Measurements from ENCODE around the gene PARP6. TPM values are rescaled to one million over a fixed set of nuclear protein-coding genes. Genes with fewer than 3 reads are reported as not detected.

Gene PARP6
- total and polyA plus RNA-seq, 2 donors (not counting 1 experiment from before 2014, with no cell fraction given): 118 to 134 TPM

GRCh38 chr15:72199721-72200212, 72.6 kb downstream of the PARP6 start:
- Histone ChIP-seq H3K27me3 (replicated peaks in 1 of 4; ENCODE audit: control extremely low read depth in 1 of 4, control insufficient read depth in 3 of 4, insufficient read depth in 4 of 4, low read length in 3 of 4) (peaks cover 0 to 26% (median 5%) of the 10 kb centered on the region in 4 experiments), H4K20me1 (ENCODE audit: control insufficient read depth, insufficient read depth, low read length, poor library complexity, severe bottlenecking) (peaks cover 18% of the 10 kb centered on the region), H3K79me2 (ENCODE audit: control insufficient read depth, insufficient read depth, low read length) (no peaks in the 10 kb centered on the region), H3K9me3 (ENCODE audit: control extremely low read depth in 1 of 3, control insufficient read depth in 2 of 3, insufficient read depth in 1 of 3, low read length in 2 of 3) (no peaks in the 10 kb centered on the region), H3K4me1 (ENCODE audit: control insufficient read depth in 2 of 2, insufficient read depth in 2 of 2, low read length in 2 of 2) (peaks cover 6 to 10% of the 10 kb centered on the region in 2 donors), H3K4me2 (replicated peaks; ENCODE audit: low read depth, low read length, poor library complexity, severe bottlenecking) (no peak overlapping the region), H3K4me3 (ENCODE audit: control extremely low read depth in 1 of 5, extremely low read depth in 1 of 5, insufficient read depth in 1 of 5, low read depth in 2 of 5, low read length in 4 of 5) (no peak overlapping the region), H3K9ac (ENCODE audit: low read length) (no peak overlapping the region), H2AFZ (ENCODE audit: insufficient read depth, low read depth, low read length, poor library complexity, severe bottlenecking) (no peak overlapping the region), H3K27ac (ENCODE audit: low read length in 2 of 2) (no peak overlapping the region), H3K36me3 (replicated peaks in 1 of 2; ENCODE audit: control extremely low read depth in 1 of 2, control insufficient read depth in 1 of 2, extremely low read depth in 1 of 2, insufficient read depth in 2 of 2, low read length in 1 of 2) (peaks cover 22 to 64% of the 10 kb centered on the region in 2 experiments)
- ATAC-seq (ENCODE audit: low read depth) (peak; percentile 79), DNase-seq (peak; percentile 82)
- H3K27me3 Mint-ChIP-seq: peaks cover 16% of the 10 kb centered on the region
- 17% methylated on average over 1 of the region's 2 CpGs for WGBS (ENCODE audit: insufficient coverage)
- TF ChIP-seq CTCF (IDR thresholded peaks at IDR 0.05) (peak; percentile 89), EZH2 (IDR thresholded peaks at IDR 0.05; ENCODE audit: borderline replicate concordance, insufficient read depth, low read depth, low read length, poor library complexity, severe bottlenecking) (no peak)
- CTCF ChIA-PET: interaction anchor here (0.6 to 9.5 kb wide), 26 partner anchors 9 to 1976 kb away, joined by 3 to 137 read pairs (median 4); partner anchors contain the start of gene PKM
- no peak overlapping the region for H3K27ac Mint-ChIP-seq
- H3K4me1 Mint-ChIP-seq: peaks cover 29% of the 10 kb centered on the region
- H3K9me3 Mint-ChIP-seq (ENCODE audit: insufficient read depth): no peaks in the 10 kb centered on the region
- no peak overlapping the region for H3K4me3 Mint-ChIP-seq
- POLR2A ChIA-PET: interaction anchor here (1.3 kb wide), 1 partner anchor 136 kb away, joined by 3 read pairs; no protein-coding TSS in a partner anchor
- intact Hi-C loops (cut with micrococcal nuclease): loop anchor here (1.0 to 5.0 kb wide), 4 partner anchors 29 to 333 kb away; partner anchors contain the start of genes HEXA and PARP6

GRCh38 chr15:72199205-72199515, 73.2 kb downstream of the PARP6 start:
- no peak overlapping the region for H3K4me2 ChIP-seq (replicated peaks; ENCODE audit: low read depth, low read length, poor library complexity, severe bottlenecking)
- ATAC-seq (ENCODE audit: low read depth) (no peak), DNase-seq (no peak)
- no peak overlapping the region for H3K4me3 ChIP-seq (ENCODE audit: control extremely low read depth in 1 of 5, extremely low read depth in 1 of 5, insufficient read depth in 1 of 5, low read depth in 2 of 5, low read length in 4 of 5)
- H3K27me3 ChIP-seq (replicated peaks in 1 of 4; ENCODE audit: control extremely low read depth in 1 of 4, control insufficient read depth in 3 of 4, insufficient read depth in 4 of 4, low read length in 3 of 4): peaks cover 0 to 26% (median 5%) of the 10 kb centered on the region in 4 experiments
- no peak overlapping the region for H3K9ac ChIP-seq (ENCODE audit: low read length)
- Mint-ChIP-seq H3K4me3 (no peak overlapping the region), H3K27ac (no peak overlapping the region), H3K27me3 (peaks cover 19% of the 10 kb centered on the region), H3K4me1 (peaks cover 29% of the 10 kb centered on the region), H3K9me3 (ENCODE audit: insufficient read depth) (no peaks in the 10 kb centered on the region)
- no peaks in the 10 kb centered on the region for H3K9me3 ChIP-seq (ENCODE audit: control extremely low read depth in 1 of 3, control insufficient read depth in 2 of 3, insufficient read depth in 1 of 3, low read length in 2 of 3)
- H3K36me3 ChIP-seq (replicated peaks in 1 of 2; ENCODE audit: control extremely low read depth in 1 of 2, control insufficient read depth in 1 of 2, extremely low read depth in 1 of 2, insufficient read depth in 2 of 2, low read length in 1 of 2): peaks cover 17 to 58% of the 10 kb centered on the region in 2 experiments
- H2AFZ ChIP-seq (ENCODE audit: insufficient read depth, low read depth, low read length, poor library complexity, severe bottlenecking): no peak overlapping the region
- peaks cover 6 to 10% of the 10 kb centered on the region in 2 donors for H3K4me1 ChIP-seq (ENCODE audit: control insufficient read depth in 2 of 2, insufficient read depth in 2 of 2, low read length in 2 of 2)
- CTCF ChIA-PET: interaction anchor here (1.1 to 9.5 kb wide), 17 partner anchors 9 to 332 kb away, joined by 3 to 137 read pairs (median 5); partner anchors contain the start of genes HEXA and PKM
- H4K20me1 ChIP-seq (ENCODE audit: control insufficient read depth, insufficient read depth, low read length, poor library complexity, severe bottlenecking): peaks cover 18% of the 10 kb centered on the region
- POLR2A ChIA-PET: interaction anchor here (1.3 kb wide), 1 partner anchor 137 kb away, joined by 3 read pairs; no protein-coding TSS in a partner anchor
- H3K27ac ChIP-seq (ENCODE audit: low read length in 2 of 2): no peak overlapping the region
- TF ChIP-seq CTCF (IDR thresholded peaks at IDR 0.05) (no peak), EZH2 (IDR thresholded peaks at IDR 0.05; ENCODE audit: borderline replicate concordance, insufficient read depth, low read depth, low read length, poor library complexity, severe bottlenecking) (no peak)
- intact Hi-C loops (cut with micrococcal nuclease): loop anchor here (1.0 to 5.0 kb wide), 4 partner anchors 29 to 333 kb away; partner anchors contain the start of genes HEXA and PARP6
- WGBS (ENCODE audit: insufficient coverage): 100% methylated on average over 2 of the region's 2 CpGs
- H3K79me2 ChIP-seq (ENCODE audit: control insufficient read depth, insufficient read depth, low read length): no peaks in the 10 kb centered on the region

Data from B cell (primary cell).